HG02943 (cell line): ENCODE results near the gene C13orf42.
"Not testable (repeated sequence)": the region's sequence is repeated elsewhere in the genome, so short reads cannot be mapped to it uniquely, and the experiment has no call there.

Experiments used
- ATAC-seq: cut with Tn5 transposase; IDR thresholded peaks from one replicate; pipeline ENCODE4 v1.9.1; 2021; ENCODE audit warnings: mild to moderate bottlenecking, low read depth, moderate library complexity; ENCODE audit not compliant: unreplicated experiment

C13orf42 gene

GRCh38 chr13:51122868-51123566 is 11.9 kb upstream of the C13orf42 start:
- no peak for ATAC-seq

- not testable (repeated sequence) for ATAC-seq
Observed at GRCh38 chr13:51120873-51121272, 9.8 kb upstream of the C13orf42 start.

GRCh38 chr13:51118809-51119431 is 7.8 kb upstream of the C13orf42 start:
- no peak for ATAC-seq

- no peak for ATAC-seq
Observed at GRCh38 chr13:51113969-51114368, 2.9 kb upstream of the C13orf42 start.

- ATAC-seq = no peak
Observed at GRCh38 chr13:51113186-51113881, 2.3 kb upstream of the C13orf42 start.

GRCh38 chr13:51112771-51113170 is 1.7 kb upstream of the C13orf42 start:
- no peak for ATAC-seq

GRCh38 chr13:51111997-51112396 is 923 bp upstream of the C13orf42 start:
- ATAC-seq = no peak

- ATAC-seq = no peak
Observed at GRCh38 chr13:51107996-51108395, 3.1 kb downstream of the C13orf42 start.

- ATAC-seq = no peak
Observed at GRCh38 chr13:51105046-51105445, 6.0 kb downstream of the C13orf42 start.

- ATAC-seq = no peak
Observed at GRCh38 chr13:51101636-51102235, 9.3 kb downstream of the C13orf42 start.

- no peak for ATAC-seq
Observed at GRCh38 chr13:51097353-51098043, 13.6 kb downstream of the C13orf42 start.

GRCh38 chr13:51096131-51096530 is 14.9 kb downstream of the C13orf42 start:
- ATAC-seq = no peak

- ATAC-seq = no peak
Observed at GRCh38 chr13:51093574-51093973, 17.5 kb downstream of the C13orf42 start.

- ATAC-seq = no peak
Observed at GRCh38 chr13:51091839-51092238, 19.2 kb downstream of the C13orf42 start.

- no peak for ATAC-seq
Observed at GRCh38 chr13:51083706-51084105, 27.4 kb downstream of the C13orf42 start.

- ATAC-seq = not testable (repeated sequence)
Observed at GRCh38 chr13:51080478-51081065, 30.5 kb downstream of the C13orf42 start.

- no peak for ATAC-seq
Observed at GRCh38 chr13:51071493-51071892, 39.6 kb downstream of the C13orf42 start.

- ATAC-seq = peak; percentile 62
Observed at GRCh38 chr13:51070005-51070649, 40.9 kb downstream of the C13orf42 start.

- ATAC-seq = no peak
Observed at GRCh38 chr13:51068501-51068900, 42.6 kb downstream of the C13orf42 start.

- no peak for ATAC-seq
Observed at GRCh38 chr13:51067706-51068105, 43.4 kb downstream of the C13orf42 start.
